ENCODE results near the gene TMEM263. TPM values are rescaled to one million over a fixed set of nuclear protein-coding genes. Genes with fewer than 3 reads are reported as not detected.

Gene TMEM263
- total and polyA plus RNA-seq, 2 experiments from 2014 or later: 70.0 to 132 TPM

GRCh38 chr12:106947461-106947860, 8.2 kb upstream of the TMEM263 start:
- Histone ChIP-seq H4K20me1 (ENCODE audit: insufficient read depth, poor library complexity, severe bottlenecking) (no peaks in the 10 kb centered on the region), H3K27me3 (no peaks in the 10 kb centered on the region), H3K27ac (no peak overlapping the region), H3K4me2 (no peak overlapping the region), H2AFZ (no peak overlapping the region), H3K9me3 (ENCODE audit: low read depth) (no peaks in the 10 kb centered on the region), H3K4me3 (no peak overlapping the region), H3K4me1 (ENCODE audit: insufficient read depth) (no peaks in the 10 kb centered on the region), H3K36me3 (replicated peaks; ENCODE audit: insufficient read depth, low read depth) (no peaks in the 10 kb centered on the region), H3K9me2 (replicated peaks; ENCODE audit: insufficient read depth) (no peaks in the 10 kb centered on the region), H3K79me2 (no peaks in the 10 kb centered on the region)
- TF ChIP-seq EZH2 (IDR thresholded peaks at IDR 0.05; ENCODE audit: borderline replicate concordance): no peak
- no peak for TF ChIP-seq CTCF (IDR thresholded peaks at IDR 0.05; ENCODE audit: poor library complexity)
- no peak for TF ChIP-seq EZH2phosphoT487 (IDR thresholded peaks at IDR 0.05; ENCODE audit: low read depth, severe bottlenecking, unreplicated experiment)
- DNase-seq (ENCODE audit: low spot score): no peak

- H3K27me3 ChIP-seq: no peaks in the 10 kb centered on the region
- no peak overlapping the region for H3K4me3 ChIP-seq
- TF ChIP-seq EZH2phosphoT487 (IDR thresholded peaks at IDR 0.05; ENCODE audit: low read depth, severe bottlenecking, unreplicated experiment): no peak
- TF ChIP-seq EZH2 (IDR thresholded peaks at IDR 0.05; ENCODE audit: borderline replicate concordance): no peak
- TF ChIP-seq CTCF (IDR thresholded peaks at IDR 0.05; ENCODE audit: poor library complexity): no peak
- H3K36me3 ChIP-seq (replicated peaks; ENCODE audit: insufficient read depth, low read depth): no peaks in the 10 kb centered on the region
- no peak overlapping the region for H3K27ac ChIP-seq
- peaks cover 8% of the 10 kb centered on the region for H3K4me1 ChIP-seq (ENCODE audit: insufficient read depth)
- H3K9me3 ChIP-seq (ENCODE audit: low read depth): no peaks in the 10 kb centered on the region
- no peak overlapping the region for H2AFZ ChIP-seq
- DNase-seq (ENCODE audit: low spot score): no peak
- 96% methylated on average over 5 of the region's 5 CpGs for WGBS (ENCODE audit: low lambda C conversion rate, missing lambda C conversion rate)
- no peaks in the 10 kb centered on the region for H3K79me2 ChIP-seq
- no peaks in the 10 kb centered on the region for H4K20me1 ChIP-seq (ENCODE audit: insufficient read depth, poor library complexity, severe bottlenecking)
- H3K4me2 ChIP-seq: no peak overlapping the region
- H3K9me2 ChIP-seq (replicated peaks; ENCODE audit: insufficient read depth): no peaks in the 10 kb centered on the region
Measured at GRCh38 chr12:106950591-106950990, 5.1 kb upstream of the TMEM263 start.

DNA sequence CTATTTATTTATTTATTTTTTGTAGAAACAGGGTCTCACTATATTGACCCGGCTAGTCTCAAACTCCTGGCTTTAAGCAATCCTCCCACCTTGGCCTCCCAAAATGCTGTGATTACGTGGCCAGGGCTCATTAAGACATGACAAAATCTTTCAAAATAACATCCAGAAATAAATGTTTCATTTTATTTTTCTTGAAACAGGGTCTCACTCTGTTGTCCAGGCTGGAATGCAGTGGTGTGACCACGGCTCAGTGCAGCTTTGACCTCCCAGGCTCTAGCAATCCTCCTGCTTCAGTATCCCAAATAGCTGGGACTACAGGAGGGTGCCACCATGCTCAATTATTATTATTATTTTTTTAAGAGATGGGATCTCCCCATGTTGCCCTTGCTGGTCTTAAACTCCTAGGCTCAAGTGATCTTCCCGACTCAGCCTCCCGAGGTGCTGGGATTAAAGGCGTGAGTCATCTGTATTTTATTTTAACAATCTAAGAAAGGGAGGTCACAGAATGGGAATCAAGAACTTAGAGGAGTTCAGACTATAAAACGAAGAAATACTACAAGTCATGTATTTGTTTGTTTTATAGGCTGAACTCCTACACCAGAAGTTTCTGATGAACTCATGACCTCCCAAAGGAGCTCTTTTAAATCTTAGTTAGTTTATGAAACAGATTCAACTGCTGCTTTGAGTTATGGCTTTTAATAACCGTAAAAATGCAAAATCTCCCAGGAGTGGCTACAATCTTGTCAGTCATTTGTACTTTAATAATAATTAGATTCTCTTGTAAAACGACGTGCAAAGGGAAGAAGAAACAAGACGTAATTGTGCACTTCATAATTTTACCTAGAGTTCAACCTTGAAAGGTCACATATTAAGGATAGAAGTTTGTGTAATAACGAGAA, 2.1 kb upstream of the TMEM263 start:
- TF ChIP-seq EZH2 (IDR thresholded peaks at IDR 0.05; ENCODE audit: borderline replicate concordance) (no peak), EZH2phosphoT487 (IDR thresholded peaks at IDR 0.05; ENCODE audit: low read depth, severe bottlenecking, unreplicated experiment) (no peak), CTCF (IDR thresholded peaks at IDR 0.05; ENCODE audit: poor library complexity) (no peak)
- peak overlapping the region; percentile 81 for H3K4me2 ChIP-seq
- H2AFZ ChIP-seq: no peak overlapping the region

More for the DNA sequence above, 2.1 kb upstream of the TMEM263 start:
- no peaks in the 10 kb centered on the region for H3K9me3 ChIP-seq (ENCODE audit: low read depth)
- peaks cover 19% of the 10 kb centered on the region for H3K4me1 ChIP-seq (ENCODE audit: insufficient read depth)
- no peaks in the 10 kb centered on the region for H3K27me3 ChIP-seq
- WGBS (ENCODE audit: low lambda C conversion rate, missing lambda C conversion rate): 85% methylated on average over 12 of the region's 12 CpGs
- H3K27ac ChIP-seq: no peak overlapping the region
- H3K9me2 ChIP-seq (replicated peaks; ENCODE audit: insufficient read depth): no peaks in the 10 kb centered on the region
- peaks cover 15% of the 10 kb centered on the region for H4K20me1 ChIP-seq (ENCODE audit: insufficient read depth, poor library complexity, severe bottlenecking)
- H3K79me2 ChIP-seq: peaks cover 23% of the 10 kb centered on the region
- no peak for DNase-seq (ENCODE audit: low spot score)
- H3K36me3 ChIP-seq (replicated peaks; ENCODE audit: insufficient read depth, low read depth): no peaks in the 10 kb centered on the region
- H3K4me3 ChIP-seq: no peak overlapping the region
